K562 (cell line): Measurements from ENCODE around the gene PTOV1. TPM values are rescaled to one million over a fixed set of nuclear protein-coding genes. Genes with fewer than 3 reads are reported as not detected.

Source experiments
- BHLHE40 ChIP-seq: IDR thresholded peaks from 2 replicates; pipeline ENCODE4 v1.6.1; 2011; ENCODE audit warnings: low read length, improper control_type of control experiment
- DACH1 ChIP-seq: fragments of 450-650 bp; IDR thresholded peaks from 2 replicates; pipeline ENCODE4 v1.6.1; 2018; ENCODE audit not compliant: partially characterized antibody
- HDAC1 ChIP-seq, 2 experiments: fragments of 450-650 bp; IDR thresholded peaks; 2 replicates each; pipeline ENCODE4 v1.6.1; 2016 to 2017; ENCODE audit warnings: inconsistent platforms in 1 of 2, mild to moderate bottlenecking in 1 of 2, moderate library complexity in 1 of 2
- HEY1 ChIP-seq: fragments of 250-450 bp; sonication (Bioruptor Pico); IDR thresholded peaks from 2 replicates; pipeline ENCODE4 v1.5.0; 2020; ENCODE audit warnings: mild to moderate bottlenecking, moderate library complexity, borderline replicate concordance
- HLTF ChIP-seq: fragments of 450-650 bp; IDR thresholded peaks from 2 replicates; pipeline ENCODE4 v1.6.1; 2016
- KHSRP ChIP-seq: fragments of 450-650 bp; IDR thresholded peaks from 2 replicates; pipeline ENCODE4 v1.6.1; 2017
- LCOR ChIP-seq: sonication (generic); formaldehyde crosslinking; IDR thresholded peaks from 2 replicates; pipeline ENCODE4 v1.8.0; 2022; ENCODE audit warnings: mild to moderate bottlenecking, missing genetic modification reagents
- NRF1 ChIP-seq, 2 experiments: fragments of 450-650 bp; IDR thresholded peaks in 1 of 2; conservative IDR thresholded peaks in 1 of 2; 2 replicates each; pipeline ENCODE4 v1.6.1; 2014; ENCODE audit warnings: mild to moderate bottlenecking in 2 of 2
- RAD51 ChIP-seq: fragments of 450-650 bp; IDR thresholded peaks from 2 replicates; pipeline ENCODE4 v1.7.1; 2016; ENCODE audit warnings: low read depth, mild to moderate bottlenecking, borderline replicate concordance
- SAFB2 ChIP-seq: fragments of 200-400 bp; formaldehyde crosslinking; IDR thresholded peaks from 2 replicates; pipeline ENCODE4 v1.6.1; 2018; ENCODE audit warnings: borderline replicate concordance, low read length, low read depth, moderate library complexity; ENCODE audit not compliant: severe bottlenecking
- TCF7 ChIP-seq: sonication (generic); IDR thresholded peaks from 2 replicates; pipeline ENCODE4 v1.6.1; 2016; ENCODE audit warnings: antibody characterized with exemption, borderline replicate concordance
- ZNF133 ChIP-seq: fragments of 250-450 bp; sonication (Bioruptor Pico); IDR thresholded peaks from 2 replicates; pipeline ENCODE4 v1.4.0; 2020; ENCODE audit warnings: mild to moderate bottlenecking
- ZNF212 ChIP-seq: fragments of 450-650 bp; formaldehyde crosslinking; IDR thresholded peaks from 2 replicates; pipeline ENCODE4 v1.4.0; 2020; ENCODE audit warnings: mild to moderate bottlenecking
- polyA plus RNA-seq, 8 experiments: library from polyadenylated mRNA; depleted of rRNA in 4 of 8; stranded (reverse) in 5 of 8; unstranded in 3 of 8; fragments of >200 nt; fragmentation: Nextera tagmentation in 2 of 8; fragmentation: Illumina TruSeq in 1 of 8; extraction: Ambion mirVana in 2 of 8; extraction: Trizol in 1 of 8; gene quantifications; 2 replicates each; pipeline versions ENCODE4 v1.2.1 to v1.2.3, GENCODE V29; 2011 to 2014; ENCODE audit warnings: inconsistent platforms in 1 of 8, missing spikeins in 1 of 8
- total RNA-seq, 7 experiments: library from RNA; depleted of rRNA in 6 of 7; stranded (reverse); fragments of >200 nt in 6 of 7; fragmentation: Illumina TruSeq in 2 of 7; extraction: Trizol in 2 of 7; gene quantifications; 2 replicates each; pipeline versions ENCODE4 v1.2.1 to v1.2.3, GENCODE V29; 2011 to 2021; ENCODE audit warnings: low replicate concordance in 1 of 7
- TF ChIP-seq, protein P1 (sequence below): fragments of 250-450 bp; sonication (Bioruptor Pico); IDR thresholded peaks from 2 replicates; pipeline ENCODE4 v1.8.0; 2022; ENCODE audit warnings: moderate library complexity, mild to moderate bottlenecking, inconsistent platforms
- TF ChIP-seq, protein P2 (sequence below): sonication (generic); formaldehyde crosslinking; IDR thresholded peaks from 2 replicates; pipeline ENCODE4 v1.8.0; 2022; ENCODE audit warnings: missing genetic modification reagents, mild to moderate bottlenecking, borderline replicate concordance
- TF ChIP-seq, protein P3 (sequence below): sonication (generic); formaldehyde crosslinking; IDR thresholded peaks from 2 replicates; pipeline ENCODE4 v1.8.1; 2022; ENCODE audit warnings: missing genetic modification reagents
- TF ChIP-seq, protein P4 (sequence below): fragments of 450-650 bp; IDR thresholded peaks from 2 replicates; pipeline ENCODE4 v1.6.1; 2016; ENCODE audit warnings: antibody characterized with exemption
- TF ChIP-seq, protein P5 (sequence below), 3 experiments: IDR thresholded peaks in 2 of 3; conservative IDR thresholded peaks in 1 of 3; 2 replicates each; pipeline ENCODE4 v1.5.1; 2011 to 2012; ENCODE audit warnings: low read length in 3 of 3, mild to moderate bottlenecking in 3 of 3, control low read depth in 2 of 3, improper control_type of control experiment in 1 of 3, inconsistent platforms in 1 of 3, low read depth in 1 of 3, mixed read lengths in 1 of 3, moderate library complexity in 1 of 3; ENCODE audit not compliant: insufficient read depth in 2 of 3

Gene PTOV1
- total and polyA plus RNA-seq, 9 of the 15 experiments (the other 6 are each of a cell fraction or from before 2014, with no cell fraction given): 4.9 to 169 (median 43.5) TPM

DNA sequence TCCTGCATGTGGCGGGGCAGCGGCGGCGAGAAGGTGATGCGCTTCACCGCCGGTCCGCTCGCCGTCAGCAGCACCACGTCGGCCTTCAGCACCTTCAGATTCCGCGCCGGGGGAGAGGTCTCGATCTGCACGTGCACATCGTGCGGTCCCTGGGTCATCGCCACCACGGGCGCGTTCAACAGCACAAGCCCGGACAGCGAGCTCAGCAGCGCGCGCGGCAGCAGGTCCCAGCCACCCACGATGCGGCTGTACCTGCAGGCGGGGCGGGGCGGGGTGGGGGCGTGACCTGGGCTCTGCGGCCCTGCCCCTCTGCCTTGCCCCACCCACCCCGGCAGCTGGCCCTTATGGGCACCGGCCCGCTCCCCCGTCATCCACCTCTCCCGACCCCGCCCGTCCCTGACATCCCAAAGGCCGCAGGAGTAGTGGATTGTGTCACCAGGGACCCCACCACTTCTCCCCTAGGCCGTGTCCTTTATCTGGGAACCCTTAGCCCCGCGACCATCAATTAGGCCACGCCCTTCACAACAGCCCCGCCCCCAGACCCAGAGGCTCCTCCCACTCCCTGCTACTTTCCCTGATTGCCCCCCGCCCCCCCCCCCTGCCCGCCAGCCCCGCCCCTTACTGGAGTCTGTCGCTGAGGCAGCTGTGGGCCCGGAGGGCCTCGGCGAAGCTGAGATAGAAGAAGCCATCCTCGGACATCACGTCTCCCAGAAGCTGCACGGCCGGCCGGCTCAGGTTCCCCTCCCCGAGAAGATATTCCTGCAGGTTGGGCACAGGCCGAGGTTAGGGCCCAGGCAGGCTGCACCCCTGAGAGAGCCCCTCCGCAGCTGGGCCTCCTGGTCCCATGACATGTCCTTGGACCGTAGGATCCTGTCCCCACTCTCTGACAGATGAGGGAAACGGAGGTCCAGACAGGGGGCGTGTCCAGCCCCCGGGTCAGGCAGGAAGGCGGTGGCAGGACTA, 39.7 kb downstream of the PTOV1 start (continued):
- TF ChIP-seq, protein P1, sequence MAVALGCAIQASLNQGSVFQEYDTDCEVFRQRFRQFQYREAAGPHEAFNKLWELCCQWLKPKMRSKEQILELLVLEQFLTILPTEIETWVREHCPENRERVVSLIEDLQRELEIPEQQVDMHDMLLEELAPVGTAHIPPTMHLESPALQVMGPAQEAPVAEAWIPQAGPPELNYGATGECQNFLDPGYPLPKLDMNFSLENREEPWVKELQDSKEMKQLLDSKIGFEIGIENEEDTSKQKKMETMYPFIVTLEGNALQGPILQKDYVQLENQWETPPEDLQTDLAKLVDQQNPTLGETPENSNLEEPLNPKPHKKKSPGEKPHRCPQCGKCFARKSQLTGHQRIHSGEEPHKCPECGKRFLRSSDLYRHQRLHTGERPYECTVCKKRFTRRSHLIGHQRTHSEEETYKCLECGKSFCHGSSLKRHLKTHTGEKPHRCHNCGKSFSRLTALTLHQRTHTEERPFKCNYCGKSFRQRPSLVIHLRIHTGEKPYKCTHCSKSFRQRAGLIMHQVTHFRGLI (CRISPR knock-in tag): no peak
- no peak for TF ChIP-seq ZNF133 (CRISPR knock-in tag)
- TF ChIP-seq DACH1: no peak
- TF ChIP-seq, protein P2, sequence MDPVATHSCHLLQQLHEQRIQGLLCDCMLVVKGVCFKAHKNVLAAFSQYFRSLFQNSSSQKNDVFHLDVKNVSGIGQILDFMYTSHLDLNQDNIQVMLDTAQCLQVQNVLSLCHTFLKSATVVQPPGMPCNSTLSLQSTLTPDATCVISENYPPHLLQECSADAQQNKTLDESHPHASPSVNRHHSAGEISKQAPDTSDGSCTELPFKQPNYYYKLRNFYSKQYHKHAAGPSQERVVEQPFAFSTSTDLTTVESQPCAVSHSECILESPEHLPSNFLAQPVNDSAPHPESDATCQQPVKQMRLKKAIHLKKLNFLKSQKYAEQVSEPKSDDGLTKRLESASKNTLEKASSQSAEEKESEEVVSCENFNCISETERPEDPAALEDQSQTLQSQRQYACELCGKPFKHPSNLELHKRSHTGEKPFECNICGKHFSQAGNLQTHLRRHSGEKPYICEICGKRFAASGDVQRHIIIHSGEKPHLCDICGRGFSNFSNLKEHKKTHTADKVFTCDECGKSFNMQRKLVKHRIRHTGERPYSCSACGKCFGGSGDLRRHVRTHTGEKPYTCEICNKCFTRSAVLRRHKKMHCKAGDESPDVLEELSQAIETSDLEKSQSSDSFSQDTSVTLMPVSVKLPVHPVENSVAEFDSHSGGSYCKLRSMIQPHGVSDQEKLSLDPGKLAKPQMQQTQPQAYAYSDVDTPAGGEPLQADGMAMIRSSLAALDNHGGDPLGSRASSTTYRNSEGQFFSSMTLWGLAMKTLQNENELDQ: no peak
- no peak for TF ChIP-seq KHSRP
- no peak for TF ChIP-seq SAFB2
- TF ChIP-seq, protein P3, sequence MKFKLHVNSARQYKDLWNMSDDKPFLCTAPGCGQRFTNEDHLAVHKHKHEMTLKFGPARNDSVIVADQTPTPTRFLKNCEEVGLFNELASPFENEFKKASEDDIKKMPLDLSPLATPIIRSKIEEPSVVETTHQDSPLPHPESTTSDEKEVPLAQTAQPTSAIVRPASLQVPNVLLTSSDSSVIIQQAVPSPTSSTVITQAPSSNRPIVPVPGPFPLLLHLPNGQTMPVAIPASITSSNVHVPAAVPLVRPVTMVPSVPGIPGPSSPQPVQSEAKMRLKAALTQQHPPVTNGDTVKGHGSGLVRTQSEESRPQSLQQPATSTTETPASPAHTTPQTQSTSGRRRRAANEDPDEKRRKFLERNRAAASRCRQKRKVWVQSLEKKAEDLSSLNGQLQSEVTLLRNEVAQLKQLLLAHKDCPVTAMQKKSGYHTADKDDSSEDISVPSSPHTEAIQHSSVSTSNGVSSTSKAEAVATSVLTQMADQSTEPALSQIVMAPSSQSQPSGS (CRISPR knock-in tag): peak; percentile 83
- TF ChIP-seq HEY1 (CRISPR knock-in tag): no peak
- TF ChIP-seq, protein P4, sequence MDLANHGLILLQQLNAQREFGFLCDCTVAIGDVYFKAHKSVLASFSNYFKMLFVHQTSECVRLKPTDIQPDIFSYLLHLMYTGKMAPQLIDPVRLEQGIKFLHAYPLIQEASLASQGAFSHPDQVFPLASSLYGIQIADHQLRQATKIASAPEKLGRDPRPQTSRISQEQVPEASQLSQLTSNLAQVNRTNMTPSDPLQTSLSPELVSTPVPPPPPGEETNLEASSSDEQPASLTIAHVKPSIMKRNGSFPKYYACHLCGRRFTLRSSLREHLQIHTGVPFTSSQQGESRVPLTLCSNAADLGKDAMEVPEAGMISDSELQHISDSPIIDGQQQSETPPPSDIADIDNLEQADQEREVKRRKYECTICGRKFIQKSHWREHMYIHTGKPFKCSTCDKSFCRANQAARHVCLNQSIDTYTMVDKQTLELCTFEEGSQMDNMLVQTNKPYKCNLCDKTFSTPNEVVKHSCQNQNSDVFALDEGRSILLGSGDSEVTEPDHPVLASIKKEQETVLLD: no peak
- peak; percentile 48 to 62; a peak in 3 of 4 replicates for TF ChIP-seq NRF1 (conservative IDR thresholded peaks at IDR 0.05 in 1 of 2, IDR thresholded peaks at IDR 0.05 in 1 of 2)
- TF ChIP-seq TCF7: no peak
- peak in 1 of 2 experiments; percentile 65; a peak in 1 of 4 replicates for TF ChIP-seq HDAC1 (IDR thresholded peaks at IDR 0.05)
- TF ChIP-seq ZNF212 (CRISPR knock-in tag): no peak
- TF ChIP-seq, protein P5, sequence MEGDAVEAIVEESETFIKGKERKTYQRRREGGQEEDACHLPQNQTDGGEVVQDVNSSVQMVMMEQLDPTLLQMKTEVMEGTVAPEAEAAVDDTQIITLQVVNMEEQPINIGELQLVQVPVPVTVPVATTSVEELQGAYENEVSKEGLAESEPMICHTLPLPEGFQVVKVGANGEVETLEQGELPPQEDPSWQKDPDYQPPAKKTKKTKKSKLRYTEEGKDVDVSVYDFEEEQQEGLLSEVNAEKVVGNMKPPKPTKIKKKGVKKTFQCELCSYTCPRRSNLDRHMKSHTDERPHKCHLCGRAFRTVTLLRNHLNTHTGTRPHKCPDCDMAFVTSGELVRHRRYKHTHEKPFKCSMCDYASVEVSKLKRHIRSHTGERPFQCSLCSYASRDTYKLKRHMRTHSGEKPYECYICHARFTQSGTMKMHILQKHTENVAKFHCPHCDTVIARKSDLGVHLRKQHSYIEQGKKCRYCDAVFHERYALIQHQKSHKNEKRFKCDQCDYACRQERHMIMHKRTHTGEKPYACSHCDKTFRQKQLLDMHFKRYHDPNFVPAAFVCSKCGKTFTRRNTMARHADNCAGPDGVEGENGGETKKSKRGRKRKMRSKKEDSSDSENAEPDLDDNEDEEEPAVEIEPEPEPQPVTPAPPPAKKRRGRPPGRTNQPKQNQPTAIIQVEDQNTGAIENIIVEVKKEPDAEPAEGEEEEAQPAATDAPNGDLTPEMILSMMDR (IDR thresholded peaks at IDR 0.05 in 2 of 3, conservative IDR thresholded peaks at IDR 0.05 in 1 of 3; ENCODE audit: insufficient read depth in 2 of 3, low read depth in 1 of 3, low read length in 3 of 3): peak in 1 of 3 experiments; percentile 41; a peak in 1 of 6 replicates
- 0 out of 2 replicates have a peak, but pooled peaks have one; percentile 4 for TF ChIP-seq RAD51
- TF ChIP-seq LCOR (CRISPR knock-in tag): no peak; the same call in none of the 2 replicates
- TF ChIP-seq BHLHE40: no peak; the same call in 1 of the 2 replicates
- TF ChIP-seq HLTF: no peak
